NB4 (cell line): Measurements from ENCODE around the gene TRMT1.
A peak's percentile ranks its signal among the peaks of the same experiment; 100 is the strongest.

Experiments used
- DNase-seq: peaks from one replicate; pipeline ENCODE4 v3.0.0; 2010; ENCODE audit warnings: low read depth
- H3K4me3 ChIP-seq: one replicate; pipeline ENCODE4 v1.5.1; 2011; ENCODE audit warnings: mild to moderate bottlenecking, low read depth, low read length, moderate library complexity
- CTCF ChIP-seq: IDR thresholded peaks from one replicate; pipeline ENCODE4 v1.5.1; 2012; ENCODE audit warnings: low read depth, low read length
- MAX ChIP-seq: IDR thresholded peaks from 2 replicates; pipeline ENCODE4 v1.6.1; 2011; ENCODE audit warnings: low read depth, low read length
- MYC ChIP-seq: IDR thresholded peaks from 2 replicates; pipeline ENCODE4 v1.6.1; 2011; ENCODE audit warnings: low read depth, low read length
- POLR2A ChIP-seq: IDR thresholded peaks from 2 replicates; pipeline ENCODE4 v1.6.1; 2011; ENCODE audit warnings: mild to moderate bottlenecking; ENCODE audit not compliant: insufficient read length; ENCODE audit errors: extremely low read depth

The TRMT1 gene

GRCh38 chr19:13060233-13060963 is 56.1 kb downstream of the TRMT1 start:
- TF ChIP-seq MYC, result no peak
- TF ChIP-seq POLR2A, result no peak
- TF ChIP-seq CTCF, result no peak
- TF ChIP-seq MAX, result no peak
- H3K4me3 ChIP-seq, result no peak overlapping the region
- DNase-seq, result peak; percentile 16

- no peak overlapping the region for H3K4me3 ChIP-seq
- DNase-seq, result no peak
- no peak for TF ChIP-seq POLR2A
These were observed 57.4 kb downstream of the TRMT1 start for GRCh38 chr19:13058951-13059660.

GRCh38 chr19:13057744-13058143 is 58.8 kb downstream of the TRMT1 start:
- no peak overlapping the region for H3K4me3 ChIP-seq
- no peak for TF ChIP-seq POLR2A
- TF ChIP-seq MYC, result no peak
- no peak for DNase-seq

- H3K4me3 ChIP-seq, result no peak overlapping the region
- DNase-seq, result no peak
- no peak for TF ChIP-seq MAX
- no peak for TF ChIP-seq MYC
- TF ChIP-seq POLR2A, result no peak
- TF ChIP-seq CTCF, result no peak
These were observed 59.4 kb downstream of the TRMT1 start for GRCh38 chr19:13057147-13057572.

GRCh38 chr19:13056052-13056660 is 60.4 kb downstream of the TRMT1 start:
- H3K4me3 ChIP-seq, result no peak overlapping the region
- TF ChIP-seq MAX (no peak), MYC (no peak), POLR2A (no peak), CTCF (no peak)
- no peak for DNase-seq

GRCh38 chr19:13055213-13056051 is 61.1 kb downstream of the TRMT1 start:
- no peak overlapping the region for H3K4me3 ChIP-seq

More at GRCh38 chr19:13055213-13056051, 61.1 kb downstream of the TRMT1 start:
- DNase-seq, result no peak
- TF ChIP-seq MAX (no peak), CTCF (no peak), MYC (no peak), POLR2A (no peak)
